HG03108 (cell line): ENCODE measurements around the gene NSD1.
"Not testable (repeated sequence)": the region's sequence is repeated elsewhere in the genome, so short reads cannot be mapped to it uniquely, and the experiment has no call there.

Source experiments
- ATAC-seq: cut with Tn5 transposase; IDR thresholded peaks from one replicate; pipeline ENCODE4 v1.9.1; 2021; ENCODE audit warnings: moderate library complexity; ENCODE audit not compliant: unreplicated experiment

Gene NSD1

DNA sequence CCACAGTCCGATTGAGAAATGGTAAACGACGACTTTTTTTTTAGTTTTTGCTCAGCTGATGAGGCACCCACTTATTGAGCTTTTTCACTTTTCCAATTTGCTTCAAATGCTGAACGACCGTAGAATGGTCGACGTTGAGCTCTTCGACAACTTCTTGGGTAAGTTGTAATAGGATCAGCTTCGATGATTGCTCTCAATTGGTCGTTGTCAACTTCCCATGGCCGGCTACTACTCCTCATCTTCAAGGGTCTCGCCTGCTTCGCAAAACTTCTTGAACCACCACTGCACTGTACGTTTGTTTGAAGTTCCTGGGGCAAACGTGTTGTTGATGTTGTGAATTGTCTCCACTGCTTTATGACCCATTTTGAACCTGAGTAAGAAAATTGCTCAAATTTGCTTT lies 35.7 kb downstream of the NSD1 start:
- ATAC-seq = no peak

- no peak for ATAC-seq
These were observed 38.4 kb downstream of the NSD1 start for GRCh38 chr5:177171961-177172360.

DNA sequence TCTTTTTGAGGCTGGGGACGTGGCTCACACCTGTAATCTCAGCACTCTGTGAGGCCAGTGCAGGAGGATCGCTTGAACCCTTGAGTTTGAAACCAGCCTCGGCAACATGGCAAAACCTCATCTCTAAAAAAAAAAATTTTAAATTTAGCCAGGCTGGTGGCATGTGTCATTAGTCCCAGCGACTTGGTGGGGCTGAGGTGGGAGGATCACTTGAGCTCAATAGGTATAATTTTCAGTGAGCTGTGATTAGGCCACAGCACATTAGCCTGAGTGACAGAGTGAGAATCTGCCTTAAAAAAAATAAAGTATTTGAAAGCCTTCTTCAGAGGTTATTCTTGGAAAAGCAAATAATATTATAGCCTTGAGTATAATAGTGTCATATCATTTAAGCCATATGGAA lies 41.8 kb downstream of the NSD1 start:
- no peak for ATAC-seq

GRCh38 chr5:177176175-177176711 lies 42.7 kb downstream of the NSD1 start:
- ATAC-seq = no peak

DNA sequence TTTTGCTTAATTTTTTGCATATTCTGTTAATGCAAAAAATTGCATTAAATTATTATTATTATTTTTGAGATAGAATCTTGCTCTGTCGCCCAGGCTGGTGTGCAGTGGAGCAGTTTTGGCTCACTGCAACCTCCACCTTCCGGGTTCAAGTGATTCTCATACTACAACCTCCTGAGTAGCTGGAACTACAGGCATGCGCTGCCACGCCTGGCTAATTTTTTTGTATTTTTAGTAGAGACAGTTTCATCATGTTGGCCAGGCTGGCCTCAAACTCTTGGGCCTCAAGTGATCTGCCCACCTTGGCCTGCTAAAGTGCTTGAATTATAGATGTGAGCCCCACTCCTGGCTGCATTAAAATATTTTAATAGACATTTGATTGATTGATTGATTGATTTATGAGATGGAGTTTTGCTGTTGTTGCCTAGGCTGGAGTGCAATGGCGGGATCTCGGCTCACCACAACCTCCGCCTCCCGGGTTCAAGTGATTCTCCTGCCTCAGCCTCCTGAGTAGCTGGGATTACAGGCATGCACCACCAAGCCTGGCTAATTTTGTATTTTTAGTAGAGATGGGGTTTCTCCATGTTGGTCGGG lies 44.4 kb downstream of the NSD1 start:
- ATAC-seq = not testable (repeated sequence)

DNA sequence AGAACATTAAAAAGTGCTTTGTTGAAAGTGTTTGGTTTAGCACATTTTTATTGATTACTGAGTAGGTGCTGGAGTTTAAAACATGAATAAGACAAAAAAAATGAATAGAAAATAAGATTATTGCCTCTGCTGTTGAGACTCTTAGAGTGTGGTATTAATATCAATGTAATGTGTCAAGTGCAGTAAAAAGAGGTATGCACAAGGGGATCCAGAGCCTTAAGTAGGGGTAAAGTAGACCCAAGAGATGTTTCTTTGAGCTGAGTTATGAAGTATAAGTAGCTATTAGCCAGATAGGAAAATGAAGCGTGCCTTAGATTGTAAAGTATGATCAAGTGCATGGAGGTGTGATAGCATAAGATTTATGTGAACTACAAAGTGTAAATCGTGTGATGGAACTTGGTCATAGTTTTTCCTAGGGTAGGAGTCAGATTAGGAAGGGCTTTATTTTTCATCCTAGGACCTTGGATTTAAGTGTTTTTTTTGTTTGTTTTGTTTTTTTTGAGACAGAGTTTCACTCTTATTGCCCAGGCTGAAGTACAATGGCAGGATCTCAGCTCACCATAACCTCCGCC lies 45.2 kb downstream of the NSD1 start:
- ATAC-seq = no peak

- ATAC-seq = no peak
These were observed 45.9 kb downstream of the NSD1 start for GRCh38 chr5:177179431-177179830.

DNA sequence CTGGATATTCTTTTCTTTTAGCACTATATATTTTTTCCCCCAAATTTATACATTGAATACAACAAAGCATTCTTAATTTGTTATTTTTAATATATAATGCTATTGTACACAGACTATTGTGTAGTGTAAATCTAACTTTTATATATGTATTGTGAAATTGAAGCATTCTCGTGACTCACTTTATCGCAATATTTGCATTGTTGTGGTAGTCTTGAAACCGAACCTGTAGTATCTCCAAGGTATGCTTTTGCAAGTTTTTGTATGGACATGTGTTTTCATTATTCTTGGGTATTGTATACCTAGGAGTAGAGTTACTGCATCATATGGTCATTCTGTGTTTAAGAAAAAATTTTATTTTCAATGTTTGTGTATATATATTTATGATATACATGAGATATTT lies 49.6 kb downstream of the NSD1 start:
- no peak for ATAC-seq

DNA sequence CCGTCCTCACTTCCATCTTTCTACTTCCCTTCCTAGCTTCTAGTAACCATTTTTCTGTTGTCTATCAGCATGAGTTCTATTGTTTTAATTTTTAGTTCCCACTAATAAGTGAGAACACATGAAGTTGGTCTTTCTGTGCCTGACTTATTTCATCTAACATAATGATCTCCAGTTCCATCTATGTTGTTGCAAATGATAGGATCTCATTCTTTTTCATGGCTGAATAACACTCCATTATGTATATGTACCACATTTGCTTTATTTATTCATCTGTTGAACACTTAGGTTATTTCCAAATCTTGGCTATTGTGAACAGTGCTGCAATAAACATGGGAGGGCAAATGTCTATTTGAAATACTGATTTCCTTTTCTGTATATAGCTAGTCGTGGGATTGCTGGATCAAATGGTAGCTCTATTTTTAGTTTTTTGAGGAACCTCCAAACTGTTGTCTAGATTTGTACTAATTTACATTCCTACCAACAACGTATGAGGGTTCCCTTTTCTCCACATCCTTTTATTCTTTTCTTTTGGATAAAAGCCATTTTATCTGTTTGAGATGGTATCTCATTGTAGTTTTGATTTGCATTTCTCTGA lies 50.3 kb downstream of the NSD1 start:
- ATAC-seq = no peak

DNA sequence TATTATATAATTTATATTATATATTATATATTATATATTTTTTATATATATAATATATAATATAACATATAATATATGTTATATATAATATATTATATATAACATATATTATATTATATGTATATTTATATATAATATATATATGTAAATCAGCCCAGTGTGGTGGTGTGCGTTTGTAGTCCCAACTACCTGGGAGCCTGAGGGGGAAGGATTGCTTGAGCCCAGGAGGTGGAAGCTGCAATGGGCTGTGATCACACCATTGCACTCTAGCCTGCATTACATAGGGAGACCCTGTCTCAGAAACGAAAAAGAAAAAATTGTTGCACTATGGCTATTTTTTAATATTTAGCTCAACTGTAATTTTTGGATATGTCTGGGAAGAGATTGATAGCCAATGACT lies 52.4 kb downstream of the NSD1 start:
- ATAC-seq = no peak

GRCh38 chr5:177186645-177187044 lies 53.1 kb downstream of the NSD1 start:
- no peak for ATAC-seq

DNA sequence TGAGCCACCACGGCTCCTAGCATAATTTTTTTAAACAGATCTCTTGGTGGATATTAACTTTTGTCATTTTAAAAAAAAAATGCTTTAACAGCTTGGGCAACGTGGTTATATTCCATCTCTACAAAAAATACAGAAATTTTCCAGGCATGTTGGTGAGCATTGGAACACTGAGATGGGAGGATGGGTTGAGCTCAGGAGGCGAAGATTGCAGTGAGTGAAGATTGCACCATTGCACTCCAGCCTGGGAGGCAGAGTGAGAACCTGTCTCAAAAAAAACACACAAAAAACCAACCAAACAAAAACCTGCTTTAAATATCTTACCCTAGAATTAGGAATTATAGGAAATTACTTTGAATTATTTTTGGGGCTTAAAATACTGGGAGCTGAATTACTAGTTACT lies 55.2 kb downstream of the NSD1 start:
- ATAC-seq = no peak

- no peak for ATAC-seq
These were observed 55.8 kb downstream of the NSD1 start for GRCh38 chr5:177189416-177189815.

- no peak for ATAC-seq
These were observed 56.4 kb downstream of the NSD1 start for GRCh38 chr5:177189965-177190364.

DNA sequence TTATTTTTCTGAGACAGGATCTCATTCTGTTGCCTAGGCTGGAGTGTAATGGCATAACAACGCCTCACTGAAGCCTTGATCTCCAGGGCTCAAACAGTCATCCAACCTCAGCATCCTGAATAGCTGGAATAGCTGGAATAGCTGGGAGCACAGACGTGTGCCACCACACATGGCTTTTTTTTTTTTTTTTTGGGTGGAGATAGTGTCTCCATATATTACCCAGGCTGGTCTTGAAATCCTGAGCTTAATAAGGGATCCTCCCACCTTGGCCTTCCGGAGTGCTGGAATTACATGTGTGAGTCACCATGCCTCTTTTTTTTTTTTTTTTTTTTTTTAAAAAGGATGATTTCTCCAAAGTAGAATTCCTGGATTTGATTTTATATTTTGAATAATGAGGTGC lies 60.7 kb downstream of the NSD1 start:
- no peak for ATAC-seq

DNA sequence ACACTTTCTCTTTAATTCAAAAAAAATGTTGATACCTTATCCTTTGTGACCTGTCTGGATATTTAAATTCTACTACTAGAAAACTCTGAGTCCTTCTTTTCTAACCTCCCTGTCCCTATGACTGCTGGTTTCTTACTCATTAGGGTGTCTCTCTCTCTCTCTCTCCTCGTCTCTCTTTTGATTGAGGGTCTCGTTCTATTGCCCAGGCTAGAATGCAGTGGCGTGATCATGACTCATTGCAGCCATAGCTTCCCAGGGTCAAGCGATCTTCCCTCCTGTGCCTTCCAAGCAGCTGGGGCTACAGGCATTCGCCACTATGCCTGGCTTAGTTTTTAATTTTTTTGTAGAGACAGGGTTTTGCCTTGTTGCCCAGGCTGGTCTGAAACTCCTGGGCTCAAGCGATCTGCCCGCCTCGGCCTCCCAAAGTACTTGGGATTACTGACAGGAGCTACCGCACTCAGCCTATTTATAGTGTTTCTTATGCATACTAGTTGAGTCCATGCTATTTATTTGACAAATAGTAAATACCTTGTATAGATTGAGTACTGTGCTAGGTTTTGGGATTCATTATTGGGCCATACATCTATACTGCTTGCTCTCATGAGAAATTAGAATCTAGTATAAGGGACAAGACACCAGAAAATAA lies 61.9 kb downstream of the NSD1 start:
- no peak for ATAC-seq

DNA sequence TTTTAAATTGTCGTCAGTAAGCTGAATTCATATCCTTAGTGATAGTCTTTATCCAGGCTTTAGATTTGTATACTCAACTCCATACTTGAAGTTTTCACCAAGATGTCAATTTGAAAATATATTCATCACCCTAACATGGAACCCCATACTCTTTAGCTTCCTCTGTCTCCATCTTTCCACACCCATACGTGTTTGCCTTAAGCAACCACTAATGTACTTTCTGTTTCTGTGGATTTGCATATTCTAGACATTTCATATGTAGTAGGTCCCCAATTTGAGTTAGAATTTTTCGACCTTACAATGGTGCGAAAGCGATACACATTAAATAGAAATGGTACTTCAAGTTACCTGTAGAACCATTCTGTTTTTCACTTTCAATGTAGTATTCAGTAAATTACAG lies 65.2 kb downstream of the NSD1 start:
- ATAC-seq = no peak

DNA sequence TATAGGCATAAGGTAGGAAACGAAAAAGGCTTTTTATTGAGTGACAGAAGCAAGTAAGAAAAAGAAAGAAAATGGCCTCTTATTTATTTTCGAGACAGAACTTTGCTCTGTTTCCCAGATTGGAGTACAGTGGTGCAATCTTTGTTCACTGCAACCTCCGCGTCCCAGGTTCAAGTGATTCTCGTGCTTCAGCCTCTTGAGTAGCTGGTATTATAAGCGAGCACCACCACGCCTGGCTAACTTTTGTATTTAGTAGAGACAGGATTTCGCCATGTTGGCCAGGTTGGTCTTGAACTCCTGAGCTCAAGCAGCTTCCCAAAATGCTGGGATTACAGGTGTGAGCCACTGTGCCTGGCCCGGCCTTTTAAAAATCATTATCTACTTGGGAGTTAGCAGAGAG lies 70.7 kb downstream of the NSD1 start:
- no peak for ATAC-seq

DNA sequence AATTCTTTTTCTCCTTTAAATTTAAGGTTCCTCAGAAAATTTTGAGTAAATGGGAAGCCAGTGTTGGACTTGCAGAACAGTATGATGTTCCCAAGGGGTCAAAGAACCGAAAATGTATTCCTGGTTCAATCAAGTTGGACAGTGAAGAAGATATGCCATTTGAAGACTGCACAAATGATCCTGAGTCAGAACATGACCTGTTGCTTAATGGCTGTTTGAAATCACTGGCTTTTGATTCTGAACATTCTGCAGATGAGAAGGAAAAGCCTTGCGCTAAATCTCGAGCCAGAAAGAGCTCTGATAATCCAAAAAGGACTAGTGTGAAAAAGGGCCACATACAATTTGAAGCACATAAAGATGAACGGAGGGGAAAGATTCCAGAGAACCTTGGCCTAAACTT lies 76.0 kb downstream of the NSD1 start:
- no peak for ATAC-seq

- no peak for ATAC-seq
These were observed 78.7 kb downstream of the NSD1 start for GRCh38 chr5:177212242-177212641.

GRCh38 chr5:177220576-177220975 lies 87.0 kb downstream of the NSD1 start:
- ATAC-seq = no peak

- no peak for ATAC-seq
These were observed 88.7 kb downstream of the NSD1 start for GRCh38 chr5:177222269-177222668.
